ENCODE measurements around the gene HTATIP2.

The HTATIP2 gene

GRCh38 chr11:20363500-20364340 is at the start of gene HTATIP2:
Gene HTATIP2, plus strand, starts transcription at chr11:20363714. Its CDS starts 524 bp downstream, at chr11:20364238.
- peak within 1 kb of the TSS; percentile 66 for H3K4me3 ChIP-seq (ENCODE audit: low read depth, low read length)
- no peaks in the 10 kb centered on the region for H3K9me3 ChIP-seq (ENCODE audit: control insufficient read depth, insufficient read depth, low read length)
- peak within 1 kb of the TSS; percentile 29 for H3K9ac ChIP-seq (ENCODE audit: low read depth, low read length)
- peaks cover 26% of the 10 kb centered on the region for H3K27me3 ChIP-seq (ENCODE audit: control insufficient read depth, insufficient read depth, low read length)
- no peaks in the 10 kb centered on the region for H3K36me3 ChIP-seq (ENCODE audit: control insufficient read depth, insufficient read depth, low read length)
- H3K4me1 ChIP-seq (ENCODE audit: control insufficient read depth, insufficient read depth, low read length), result peaks cover 7% of the 10 kb centered on the region

DNA sequence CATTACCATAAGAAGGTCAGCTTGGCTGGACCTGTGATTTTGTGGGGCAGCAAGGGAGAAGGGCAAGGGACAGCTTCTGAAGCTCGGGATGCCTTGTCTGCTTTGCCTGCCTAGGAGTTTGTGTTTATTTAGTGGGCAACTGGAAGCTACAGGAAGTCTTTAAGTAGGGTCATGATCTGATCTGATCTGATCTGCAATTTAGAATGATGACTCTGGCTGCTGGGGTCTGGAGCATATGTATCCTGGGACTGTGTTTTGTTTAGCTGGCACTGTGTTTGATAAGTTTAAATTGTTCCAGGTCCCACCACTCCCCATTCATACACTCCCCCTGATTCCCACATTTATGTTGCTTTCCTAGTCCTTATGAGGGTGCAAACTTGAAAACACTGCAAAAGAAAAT is 47.7 kb upstream of the HTATIP2 start:
- Histone ChIP-seq H3K9ac (ENCODE audit: low read depth, low read length) (no peak overlapping the region), H3K36me3 (ENCODE audit: control insufficient read depth, insufficient read depth, low read length) (no peaks in the 10 kb centered on the region), H3K9me3 (ENCODE audit: control insufficient read depth, insufficient read depth, low read length) (no peaks in the 10 kb centered on the region), H3K27me3 (ENCODE audit: control insufficient read depth, insufficient read depth, low read length) (no peaks in the 10 kb centered on the region), H3K4me3 (ENCODE audit: low read depth, low read length) (no peak overlapping the region), H3K4me1 (ENCODE audit: control insufficient read depth, insufficient read depth, low read length) (no peaks in the 10 kb centered on the region)

DNA sequence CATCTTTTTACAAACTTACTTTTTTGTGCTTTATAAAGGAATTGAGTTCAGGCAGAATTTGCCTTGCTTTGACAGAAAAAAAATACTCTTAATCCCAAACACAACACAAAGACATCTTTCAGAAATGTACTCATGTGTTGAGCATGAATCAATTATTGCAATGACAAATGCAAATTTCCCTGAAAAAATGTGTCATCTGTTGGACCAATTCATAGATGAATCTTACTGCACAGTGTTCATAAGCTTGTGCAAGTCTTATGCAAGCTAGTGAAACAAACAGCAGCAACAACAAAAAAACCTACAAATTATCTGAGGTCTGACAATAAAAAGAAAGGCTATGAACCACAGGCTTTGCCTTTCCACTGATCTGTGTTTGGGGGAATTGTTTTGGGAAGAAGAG is 42.3 kb upstream of the HTATIP2 start:
- Histone ChIP-seq H3K4me1 (ENCODE audit: control insufficient read depth, insufficient read depth, low read length) (no peaks in the 10 kb centered on the region), H3K27me3 (ENCODE audit: control insufficient read depth, insufficient read depth, low read length) (no peaks in the 10 kb centered on the region), H3K4me3 (ENCODE audit: low read depth, low read length) (no peak overlapping the region), H3K9ac (ENCODE audit: low read depth, low read length) (no peak overlapping the region), H3K9me3 (ENCODE audit: control insufficient read depth, insufficient read depth, low read length) (no peaks in the 10 kb centered on the region), H3K36me3 (ENCODE audit: control insufficient read depth, insufficient read depth, low read length) (no peaks in the 10 kb centered on the region)

- Histone ChIP-seq H3K27me3 (ENCODE audit: control insufficient read depth, insufficient read depth, low read length) (no peaks in the 10 kb centered on the region), H3K9me3 (ENCODE audit: control insufficient read depth, insufficient read depth, low read length) (no peaks in the 10 kb centered on the region)
Measured at GRCh38 chr11:20327377-20327935, 36.1 kb upstream of the HTATIP2 start.

DNA sequence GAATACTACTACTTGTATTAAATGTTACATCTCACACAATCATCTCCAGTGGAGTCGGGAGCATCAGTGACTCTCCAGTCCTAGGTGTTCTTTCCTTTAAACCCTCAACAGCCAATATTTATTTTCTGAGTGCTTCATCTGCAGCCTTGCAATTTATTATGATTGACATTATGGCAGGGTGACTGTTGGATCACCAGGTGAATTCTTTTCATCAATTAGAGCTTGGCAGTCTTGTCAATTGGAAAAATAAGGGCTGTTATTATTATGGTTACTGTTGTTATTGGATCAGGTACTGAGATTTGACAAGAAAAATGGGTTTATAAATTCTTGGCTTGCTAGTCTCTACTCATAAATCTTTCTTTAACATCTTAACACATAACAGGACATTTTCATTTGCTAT is 27.5 kb upstream of the HTATIP2 start:
- Histone ChIP-seq H3K4me3 (ENCODE audit: low read depth, low read length) (no peak overlapping the region), H3K9me3 (ENCODE audit: control insufficient read depth, insufficient read depth, low read length) (no peaks in the 10 kb centered on the region), H3K36me3 (ENCODE audit: control insufficient read depth, insufficient read depth, low read length) (no peaks in the 10 kb centered on the region), H3K27me3 (ENCODE audit: control insufficient read depth, insufficient read depth, low read length) (peaks cover 14% of the 10 kb centered on the region), H3K4me1 (ENCODE audit: control insufficient read depth, insufficient read depth, low read length) (peaks cover 8% of the 10 kb centered on the region), H3K9ac (ENCODE audit: low read depth, low read length) (no peak overlapping the region)

More at GRCh38 chr11:20327377-20327935, 36.1 kb upstream of the HTATIP2 start:
- no peak overlapping the region for H3K4me3 ChIP-seq (ENCODE audit: low read depth, low read length)
- H3K36me3 ChIP-seq (ENCODE audit: control insufficient read depth, insufficient read depth, low read length), result no peaks in the 10 kb centered on the region
- H3K9ac ChIP-seq (ENCODE audit: low read depth, low read length), result no peak overlapping the region
- H3K4me1 ChIP-seq (ENCODE audit: control insufficient read depth, insufficient read depth, low read length), result no peaks in the 10 kb centered on the region

DNA sequence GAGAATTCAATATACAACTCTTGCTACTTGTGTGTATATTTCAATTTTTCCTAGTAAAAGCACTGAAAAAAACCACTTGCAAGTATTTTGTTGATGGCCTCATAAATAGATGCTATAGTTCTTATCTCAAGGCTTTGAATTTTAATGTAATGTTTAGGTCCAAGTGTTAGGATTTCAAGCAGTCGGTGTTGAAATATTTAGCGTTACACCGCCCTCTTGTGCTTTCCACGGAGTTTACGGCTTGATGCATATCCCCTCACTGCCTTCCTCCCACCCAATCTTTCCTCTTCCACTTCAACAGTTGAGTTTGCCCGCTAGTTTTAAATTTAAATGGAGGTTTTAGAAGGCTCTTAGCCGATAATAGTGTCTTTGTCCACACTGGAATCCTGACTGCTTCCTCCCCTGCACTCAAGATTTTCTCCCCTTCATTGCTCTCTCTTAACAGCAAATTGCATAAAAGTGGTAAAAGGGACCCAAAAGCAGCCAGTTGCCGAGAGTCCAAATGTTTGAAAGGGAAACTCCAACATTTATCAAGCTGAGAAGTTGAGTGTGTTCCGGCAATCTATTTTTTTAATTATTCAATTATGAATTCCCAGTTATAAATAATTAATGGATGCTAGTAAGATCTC is 25.9 kb upstream of the HTATIP2 start:
- Histone ChIP-seq H3K9ac (ENCODE audit: low read depth, low read length) (no peak overlapping the region), H3K9me3 (ENCODE audit: control insufficient read depth, insufficient read depth, low read length) (no peaks in the 10 kb centered on the region), H3K4me1 (ENCODE audit: control insufficient read depth, insufficient read depth, low read length) (peaks cover 8% of the 10 kb centered on the region), H3K4me3 (ENCODE audit: low read depth, low read length) (no peak overlapping the region), H3K36me3 (ENCODE audit: control insufficient read depth, insufficient read depth, low read length) (no peaks in the 10 kb centered on the region), H3K27me3 (ENCODE audit: control insufficient read depth, insufficient read depth, low read length) (peaks cover 15% of the 10 kb centered on the region)

DNA sequence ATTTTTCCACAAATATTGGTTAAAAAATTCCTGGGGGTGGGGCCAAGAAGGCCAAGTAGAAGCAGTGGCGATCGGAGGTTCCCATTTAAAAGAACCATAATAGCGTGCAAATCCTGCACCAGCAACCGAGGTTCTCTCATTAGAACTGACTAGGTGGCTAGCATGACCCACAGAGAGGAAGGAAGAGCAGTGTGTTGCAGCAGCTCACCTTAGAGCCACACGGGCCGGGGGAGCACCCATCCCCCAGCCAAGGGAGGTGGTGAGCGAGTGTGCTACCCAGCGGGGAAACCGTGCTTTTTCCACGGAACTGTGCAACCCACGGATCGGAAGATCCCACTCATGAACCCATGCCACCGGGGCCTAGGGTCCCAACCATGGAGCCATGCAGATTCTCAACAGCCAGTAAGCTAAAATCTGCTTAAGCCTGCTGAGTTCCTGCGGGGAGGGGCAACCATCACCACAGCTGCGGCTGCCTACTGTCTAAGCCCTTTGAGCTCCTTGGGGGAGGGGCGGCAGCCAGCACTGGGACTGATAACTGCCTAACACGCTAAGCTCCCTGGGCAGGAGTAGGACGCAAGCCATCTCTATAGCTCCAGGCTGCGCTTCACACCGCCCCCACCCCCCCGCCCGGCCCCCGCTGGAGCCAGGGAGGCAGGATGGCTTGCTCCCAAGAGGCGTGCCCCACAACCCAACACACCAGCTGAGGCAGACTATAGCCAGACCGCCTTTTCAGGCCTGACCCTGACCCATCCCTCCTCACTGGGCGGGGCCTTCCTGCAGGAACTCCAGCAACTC is 21.0 kb upstream of the HTATIP2 start:
- Histone ChIP-seq H3K9ac (ENCODE audit: low read depth, low read length) (no peak overlapping the region), H3K36me3 (ENCODE audit: control insufficient read depth, insufficient read depth, low read length) (no peaks in the 10 kb centered on the region), H3K4me1 (ENCODE audit: control insufficient read depth, insufficient read depth, low read length) (peaks cover 8% of the 10 kb centered on the region), H3K9me3 (ENCODE audit: control insufficient read depth, insufficient read depth, low read length) (no peaks in the 10 kb centered on the region), H3K27me3 (ENCODE audit: control insufficient read depth, insufficient read depth, low read length) (peaks cover 24% of the 10 kb centered on the region), H3K4me3 (ENCODE audit: low read depth, low read length) (peak overlapping the region; percentile 65)

DNA sequence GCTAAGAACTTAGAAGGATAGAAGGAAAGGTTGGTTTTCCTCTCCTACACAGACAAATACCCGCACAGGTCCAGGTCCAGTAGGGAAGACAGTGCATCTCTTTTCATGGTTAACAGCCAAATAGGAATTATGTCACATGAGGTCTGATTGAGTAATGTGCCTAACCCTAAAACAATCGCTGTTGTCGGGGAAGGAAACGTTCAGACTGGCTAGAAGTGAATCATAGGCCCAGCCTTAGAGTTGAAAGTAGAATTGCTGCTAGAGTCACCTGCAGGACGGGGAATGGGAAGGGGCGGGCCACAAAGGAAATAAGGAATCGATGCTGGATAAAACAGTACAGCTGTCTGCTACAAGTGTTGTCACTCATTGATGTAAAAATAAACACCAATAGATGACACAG is 12.4 kb upstream of the HTATIP2 start:
- H3K4me3 ChIP-seq (ENCODE audit: low read depth, low read length), result no peak overlapping the region
- no peaks in the 10 kb centered on the region for H3K4me1 ChIP-seq (ENCODE audit: control insufficient read depth, insufficient read depth, low read length)
- H3K9me3 ChIP-seq (ENCODE audit: control insufficient read depth, insufficient read depth, low read length), result no peaks in the 10 kb centered on the region
- H3K27me3 ChIP-seq (ENCODE audit: control insufficient read depth, insufficient read depth, low read length), result peaks cover 7% of the 10 kb centered on the region
- no peak overlapping the region for H3K9ac ChIP-seq (ENCODE audit: low read depth, low read length)
- H3K36me3 ChIP-seq (ENCODE audit: control insufficient read depth, insufficient read depth, low read length), result no peaks in the 10 kb centered on the region

- no peaks in the 10 kb centered on the region for H3K4me1 ChIP-seq (ENCODE audit: control insufficient read depth, insufficient read depth, low read length)
- peaks cover 7% of the 10 kb centered on the region for H3K27me3 ChIP-seq (ENCODE audit: control insufficient read depth, insufficient read depth, low read length)
- no peak overlapping the region for H3K4me3 ChIP-seq (ENCODE audit: low read depth, low read length)
- no peaks in the 10 kb centered on the region for H3K36me3 ChIP-seq (ENCODE audit: control insufficient read depth, insufficient read depth, low read length)
- no peaks in the 10 kb centered on the region for H3K9me3 ChIP-seq (ENCODE audit: control insufficient read depth, insufficient read depth, low read length)
- no peak overlapping the region for H3K9ac ChIP-seq (ENCODE audit: low read depth, low read length)
Measured at GRCh38 chr11:20351751-20352262, 11.7 kb upstream of the HTATIP2 start.

DNA sequence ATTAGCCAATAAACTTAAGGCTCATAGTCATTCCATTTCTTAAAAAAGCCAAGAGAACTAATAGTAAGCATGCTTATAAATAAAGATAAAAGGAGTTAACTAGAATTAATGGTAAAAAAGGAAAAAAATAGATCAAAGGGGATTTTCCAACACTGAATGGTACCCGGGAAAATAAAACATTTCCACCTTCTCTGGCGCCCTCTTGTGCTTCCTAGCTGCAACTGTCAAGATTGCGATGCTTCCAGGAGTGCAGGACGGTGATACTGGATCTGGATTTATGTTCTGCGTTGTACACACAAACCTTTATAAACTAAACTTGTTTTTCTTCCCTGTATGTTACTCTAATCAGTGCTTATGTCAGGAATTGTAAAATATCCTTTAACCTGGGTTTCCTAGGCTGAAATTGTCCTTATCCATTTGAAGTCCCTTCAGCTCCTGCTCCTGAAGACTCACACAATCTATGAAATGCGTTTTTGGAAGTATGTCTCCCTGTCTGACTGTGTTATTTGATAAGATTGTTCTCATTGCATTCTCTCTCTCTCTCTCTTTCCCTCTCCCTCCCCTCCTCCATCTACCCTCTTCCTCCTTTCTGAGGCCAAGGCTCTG is 9.6 kb upstream of the HTATIP2 start:
- H3K36me3 ChIP-seq (ENCODE audit: control insufficient read depth, insufficient read depth, low read length), result no peaks in the 10 kb centered on the region
- H3K27me3 ChIP-seq (ENCODE audit: control insufficient read depth, insufficient read depth, low read length), result peaks cover 7% of the 10 kb centered on the region
- H3K4me1 ChIP-seq (ENCODE audit: control insufficient read depth, insufficient read depth, low read length), result no peaks in the 10 kb centered on the region
- H3K4me3 ChIP-seq (ENCODE audit: low read depth, low read length), result no peak overlapping the region
- H3K9me3 ChIP-seq (ENCODE audit: control insufficient read depth, insufficient read depth, low read length), result no peaks in the 10 kb centered on the region
- no peak overlapping the region for H3K9ac ChIP-seq (ENCODE audit: low read depth, low read length)

Measured in iPS-15b (cell line).